Activated T-cell treated with anti-CD3 and anti-CD28 coated beads, Interleukin-2, amount 50 U/mL, for 48 hours (primary cell): ENCODE results near the gene AP4S1.

Source experiments
- DNase-seq, 2 experiments: peaks; one replicate each; pipeline ENCODE4 v3.0.0-alpha.2; 2020

Gene AP4S1

GRCh38 chr14:31139301-31139847 is 113.9 kb downstream of the AP4S1 start:
- DNase-seq = no peak

- no peak for DNase-seq
Measured at GRCh38 chr14:31142455-31143087, 117.1 kb downstream of the AP4S1 start.
